HG02642 (cell line): ENCODE data around the gene CDC5L.
"Not testable (repeated sequence)": the region's sequence is repeated elsewhere in the genome, so short reads cannot be mapped to it uniquely, and the experiment has no call there.

Experiments used
- ATAC-seq: cut with Tn5 transposase; IDR thresholded peaks from one replicate; pipeline ENCODE4 v1.9.1; 2021; ENCODE audit warnings: mild to moderate bottlenecking; ENCODE audit not compliant: unreplicated experiment, poor library complexity

The CDC5L gene

GRCh38 chr6:44449181-44449580 lies 61.7 kb downstream of the CDC5L start:
- not testable (repeated sequence) for ATAC-seq

DNA sequence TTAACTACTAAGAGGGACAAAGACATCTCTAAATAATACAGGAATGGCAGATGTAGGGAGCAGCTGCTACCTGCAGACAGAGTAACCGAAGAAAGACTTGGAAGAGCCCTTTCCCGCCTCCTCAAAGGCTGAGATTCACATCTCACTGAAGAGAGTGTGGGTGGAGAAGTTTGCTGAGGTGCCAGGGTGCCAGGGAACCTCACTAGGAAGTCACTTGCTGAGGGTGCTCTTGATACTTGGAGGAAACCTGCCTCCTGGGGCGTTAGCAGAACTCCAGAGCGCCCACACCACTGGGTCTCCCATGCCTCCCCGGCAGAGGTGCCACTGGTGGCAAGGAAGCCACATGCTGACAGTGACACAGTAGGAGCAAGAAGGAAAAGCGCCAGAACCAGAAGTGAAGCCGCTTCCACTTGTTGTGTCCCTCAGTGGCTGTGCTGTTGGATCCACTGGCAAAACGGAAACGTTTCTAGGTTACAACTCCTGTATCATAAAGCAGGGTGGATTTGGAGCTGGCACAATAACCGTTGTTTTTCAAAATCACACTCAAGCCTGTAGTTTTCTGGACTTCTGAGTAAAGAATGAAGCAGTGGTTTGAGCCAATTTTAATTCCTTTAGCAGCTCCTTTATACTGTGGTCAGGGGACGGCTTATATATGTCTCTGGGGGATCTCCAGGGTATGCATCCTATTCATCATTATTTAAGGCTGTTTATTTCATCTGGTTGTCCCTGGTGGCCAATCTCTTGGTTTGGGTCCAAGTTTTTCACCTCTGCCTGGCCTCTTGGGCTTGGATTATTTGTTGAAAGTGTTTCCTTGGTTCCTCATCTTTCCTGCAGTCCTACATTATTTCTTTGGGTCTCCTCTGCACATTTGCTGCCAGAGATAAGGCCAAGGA lies 64.5 kb downstream of the CDC5L start:
- ATAC-seq, result no peak

DNA sequence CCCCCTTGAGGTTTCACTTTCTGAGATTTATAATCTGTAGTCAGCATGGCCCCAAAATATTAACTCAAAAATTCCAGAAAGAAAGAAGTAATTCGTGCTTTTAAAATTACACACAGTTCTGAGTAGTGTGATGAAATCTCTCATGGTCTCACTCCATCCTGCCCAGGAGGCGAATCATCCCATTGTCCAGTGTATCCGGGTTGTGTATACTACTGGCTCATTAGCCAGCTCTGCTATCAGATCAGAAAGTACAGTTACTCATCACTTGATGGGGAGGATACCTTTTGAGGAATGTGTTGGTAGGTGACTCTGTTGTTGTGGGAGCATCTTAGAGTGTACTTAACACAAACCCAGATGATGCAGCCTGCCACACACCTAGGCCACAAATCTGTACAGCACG lies 65.2 kb downstream of the CDC5L start:
- no peak for ATAC-seq

DNA sequence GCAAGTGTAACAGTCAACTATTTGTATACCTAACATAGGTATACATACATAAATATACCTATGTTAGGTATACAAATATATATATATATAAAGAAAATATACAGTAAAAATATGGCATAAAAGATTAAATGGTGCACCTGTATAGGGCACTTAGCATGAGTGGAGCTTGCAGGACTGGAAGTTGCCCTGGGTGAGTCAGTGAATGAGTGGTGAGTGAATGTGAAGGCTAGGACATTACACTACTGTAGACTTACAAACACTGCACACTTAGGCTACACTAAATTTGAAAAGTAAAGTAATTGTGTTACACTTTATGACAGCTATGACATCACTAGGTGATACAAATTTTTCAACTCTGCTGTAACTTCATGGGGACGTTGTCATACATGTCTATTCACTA lies 65.6 kb downstream of the CDC5L start:
- no peak for ATAC-seq

- ATAC-seq, result no peak
These were observed 66.7 kb downstream of the CDC5L start for GRCh38 chr6:44454198-44454597.

DNA sequence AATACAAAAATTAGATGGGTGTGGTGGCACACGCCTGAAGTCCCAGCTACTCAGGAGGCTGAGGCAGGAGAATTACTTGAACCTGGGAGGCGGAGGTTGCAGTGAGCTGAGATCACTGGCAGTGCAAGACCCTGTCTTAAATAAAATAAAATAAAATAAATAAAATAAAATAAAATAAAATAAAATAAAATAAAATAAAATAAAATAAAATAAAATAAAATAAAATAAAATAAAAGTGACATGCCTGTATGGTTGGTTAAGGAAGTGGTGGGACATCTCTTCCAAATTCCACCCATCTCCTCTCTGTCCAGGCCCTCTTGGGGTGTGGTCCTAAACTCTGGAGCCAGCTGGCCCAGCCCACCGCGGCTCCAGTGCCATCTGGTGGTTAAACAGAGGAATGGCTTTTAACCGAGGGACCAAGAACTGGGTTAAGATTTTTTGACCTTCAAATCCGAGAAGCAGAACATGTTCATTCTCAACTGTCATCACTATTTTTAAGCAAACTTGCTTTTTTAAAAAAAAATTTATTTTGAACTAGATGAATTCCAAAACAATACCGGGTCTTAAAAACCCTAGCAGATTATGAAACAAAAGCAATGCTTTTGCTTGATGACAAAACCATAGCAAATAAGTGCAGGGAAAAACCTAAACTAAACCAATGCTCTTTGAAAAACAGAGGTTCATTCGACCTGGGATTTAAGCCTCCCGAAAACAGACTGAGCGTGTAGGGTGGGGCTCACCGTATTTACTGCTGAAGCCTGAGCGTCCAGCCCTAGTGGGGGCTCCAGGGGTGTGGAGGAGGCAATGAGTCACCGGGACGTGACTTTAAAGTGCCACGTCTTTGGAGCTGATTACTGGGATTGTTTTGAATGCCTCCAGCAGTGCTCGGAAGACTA lies 68.8 kb downstream of the CDC5L start:
- ATAC-seq, result peak; percentile 72

DNA sequence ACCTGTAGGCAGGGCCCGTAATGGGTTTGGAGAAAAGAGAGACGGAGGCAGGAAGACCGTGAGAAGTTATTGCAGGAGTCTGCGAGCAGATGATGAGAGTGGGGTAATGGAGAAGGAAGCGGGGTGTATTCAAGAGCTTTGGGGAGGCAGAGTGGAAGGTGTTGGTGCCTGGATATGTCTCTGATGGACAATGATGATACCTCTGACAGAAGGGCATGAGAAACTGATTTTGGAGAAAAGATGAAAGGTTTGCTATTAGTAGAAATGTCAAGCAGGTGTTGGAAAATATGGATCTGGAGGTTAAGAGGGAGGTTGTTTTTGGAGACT lies 69.4 kb downstream of the CDC5L start:
- no peak for ATAC-seq

GRCh38 chr6:44457596-44457995 lies 70.1 kb downstream of the CDC5L start:
- no peak for ATAC-seq

DNA sequence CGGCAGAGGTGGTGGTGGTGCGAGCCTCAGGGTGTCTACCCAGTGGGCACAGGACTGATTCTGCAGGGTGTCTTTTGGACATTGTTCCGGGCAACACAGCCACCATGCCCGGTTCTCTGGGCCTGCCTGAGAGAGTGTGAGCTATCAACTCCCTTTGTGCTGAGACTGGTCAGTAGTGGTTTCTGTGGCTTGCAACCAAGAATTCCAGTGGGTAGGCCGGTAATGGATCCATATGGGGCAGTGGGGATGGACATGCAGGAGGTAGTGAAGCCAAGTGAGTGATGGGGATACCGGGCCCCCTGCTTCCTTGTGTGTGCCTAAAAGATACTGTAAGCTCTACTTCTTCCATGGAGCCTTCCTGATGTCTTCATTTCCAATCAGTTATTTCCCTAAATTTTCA lies 71.0 kb downstream of the CDC5L start:
- ATAC-seq, result no peak

- no peak for ATAC-seq
These were observed 74.8 kb downstream of the CDC5L start for GRCh38 chr6:44462335-44462734.

GRCh38 chr6:44462797-44463727 lies 75.6 kb downstream of the CDC5L start:
- ATAC-seq, result no peak

GRCh38 chr6:44463728-44464450 lies 76.4 kb downstream of the CDC5L start:
- no peak for ATAC-seq

GRCh38 chr6:44464527-44465310 lies 77.2 kb downstream of the CDC5L start:
- ATAC-seq, result no peak

DNA sequence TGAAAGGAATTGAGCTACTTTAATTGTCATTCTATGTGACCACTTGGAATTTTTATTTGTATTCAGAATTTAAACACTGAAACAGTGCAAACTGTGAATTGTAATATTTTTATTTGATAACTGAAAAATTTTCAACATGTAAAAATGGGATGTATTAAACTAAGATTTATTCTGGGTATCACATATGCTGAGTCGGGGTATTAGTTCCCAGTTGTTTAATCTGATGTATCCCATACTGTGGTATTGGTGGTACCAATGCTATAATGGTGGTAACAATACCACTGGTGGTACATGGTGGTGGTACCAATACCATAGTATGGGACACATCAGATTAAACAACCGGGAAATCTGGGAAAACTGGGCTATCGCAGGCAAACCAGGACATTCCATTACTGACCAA lies 79.4 kb downstream of the CDC5L start:
- no peak for ATAC-seq

GRCh38 chr6:44468835-44469234 lies 81.3 kb downstream of the CDC5L start:
- ATAC-seq, result no peak

DNA sequence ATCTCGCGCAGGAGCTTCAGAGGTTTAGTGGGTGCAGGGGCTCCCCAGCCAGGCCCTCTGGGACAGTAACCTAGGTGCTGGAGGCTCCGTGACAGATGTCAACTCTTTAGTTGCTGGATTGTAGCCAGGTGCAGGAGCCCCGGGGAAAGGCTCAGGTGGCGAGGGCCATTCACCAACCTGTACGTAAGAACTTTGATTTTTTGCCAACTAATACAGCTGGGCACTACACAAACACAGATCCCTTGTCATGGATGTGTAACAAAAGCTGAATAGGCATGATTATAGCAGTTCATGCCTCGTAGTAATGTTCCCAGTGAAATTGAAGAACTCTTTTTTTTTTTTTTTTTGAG lies 82.6 kb downstream of the CDC5L start:
- ATAC-seq, result no peak

GRCh38 chr6:44470746-44471145 lies 83.2 kb downstream of the CDC5L start:
- ATAC-seq, result no peak

GRCh38 chr6:44471271-44471981 lies 83.9 kb downstream of the CDC5L start:
- no peak for ATAC-seq
